Measurements from ENCODE around the gene TFAP2C. TPM values are rescaled to one million over a fixed set of nuclear protein-coding genes. Genes with fewer than 3 reads are reported as not detected.
"Not testable (repeated sequence)": the region's sequence is repeated elsewhere in the genome, so short reads cannot be mapped to it uniquely, and the experiment has no call there.

The TFAP2C gene
- total RNA-seq, 1 donor from 2014 or later: not detected

DNA sequence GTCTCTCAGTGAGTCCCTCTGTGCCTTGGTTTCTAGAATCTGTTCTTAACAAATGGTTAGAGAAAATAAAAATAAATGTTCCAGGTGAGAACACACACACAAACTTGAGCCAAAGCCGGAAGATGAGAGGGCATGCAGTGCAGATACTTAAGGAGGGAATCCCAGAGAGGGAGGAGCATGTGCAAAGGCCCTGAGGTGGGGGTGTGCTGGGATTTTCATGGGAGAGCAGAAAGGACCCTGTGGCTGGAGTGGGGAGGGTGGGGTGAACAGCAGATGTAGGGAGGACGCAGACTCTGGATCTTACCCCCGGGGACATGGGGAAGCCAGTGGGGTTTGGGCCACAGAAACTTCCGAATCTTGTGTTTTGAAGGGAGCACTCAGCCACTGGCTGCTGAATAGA is 17.5 kb downstream of the TFAP2C start:
- Mint-ChIP-seq H3K36me3 (ENCODE audit: low read depth) (no peaks in the 10 kb centered on the region), H3K27ac (no peak overlapping the region), H3K4me1 (no peaks in the 10 kb centered on the region), H3K27me3 (peaks cover 2% of the 10 kb centered on the region), H3K9me3 (no peaks in the 10 kb centered on the region), H3K4me3 (no peak overlapping the region)
- no peak for DNase-seq
- intact Hi-C loops (cut with micrococcal nuclease): no loop called here

DNA sequence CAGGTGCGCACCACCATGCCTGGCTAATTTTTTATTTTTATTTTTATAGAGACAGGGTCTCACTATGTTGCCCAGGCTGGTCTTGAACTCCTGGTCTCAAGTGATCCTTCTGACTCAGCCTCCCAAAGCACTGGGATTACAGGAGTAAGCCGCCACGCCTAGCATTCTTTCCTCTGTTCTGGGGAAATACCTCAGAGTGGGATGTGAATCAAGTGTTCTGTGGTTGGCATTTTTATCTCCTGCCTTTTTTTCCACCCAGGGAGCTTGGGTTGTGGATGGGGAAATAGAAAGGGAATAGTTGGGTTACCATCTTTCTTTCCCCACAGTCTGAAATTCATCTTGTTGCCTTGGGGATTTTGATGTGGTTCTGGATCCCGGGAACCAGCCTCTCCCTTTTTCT is 24.1 kb downstream of the TFAP2C start:
- Mint-ChIP-seq H3K9me3 (no peaks in the 10 kb centered on the region), H3K27ac (no peak overlapping the region), H3K27me3 (peaks cover 5% of the 10 kb centered on the region), H3K4me3 (no peak overlapping the region), H3K36me3 (ENCODE audit: low read depth) (no peaks in the 10 kb centered on the region), H3K4me1 (no peaks in the 10 kb centered on the region)
- no peak for DNase-seq
- intact Hi-C loops (cut with micrococcal nuclease): no loop called here

DNA sequence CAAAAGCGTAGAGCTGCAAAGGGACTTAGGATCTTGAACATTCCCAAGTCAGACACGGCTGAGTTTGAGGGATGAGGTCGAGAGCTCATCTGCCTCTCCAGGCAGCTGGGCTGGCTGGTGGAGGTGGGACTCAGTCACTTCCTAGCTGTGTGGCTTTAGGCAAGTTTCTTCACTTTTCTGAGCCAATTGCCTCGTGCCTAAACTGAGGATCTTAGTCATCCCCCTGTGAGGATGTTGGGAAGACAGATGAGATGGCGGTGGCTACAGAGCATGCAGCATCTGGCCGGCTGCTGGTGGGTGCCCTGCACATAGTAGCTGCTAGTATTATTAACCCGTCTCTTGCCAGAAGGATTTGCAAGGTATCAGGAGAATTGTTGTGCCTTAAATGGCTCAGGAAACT is 27.5 kb downstream of the TFAP2C start:
- intact Hi-C loops (cut with micrococcal nuclease): no loop called here
- DNase-seq: no peak
- Mint-ChIP-seq H3K4me1 (no peaks in the 10 kb centered on the region), H3K27ac (no peak overlapping the region), H3K27me3 (peaks cover 5% of the 10 kb centered on the region), H3K4me3 (no peak overlapping the region), H3K36me3 (ENCODE audit: low read depth) (no peaks in the 10 kb centered on the region), H3K9me3 (no peaks in the 10 kb centered on the region)

DNA sequence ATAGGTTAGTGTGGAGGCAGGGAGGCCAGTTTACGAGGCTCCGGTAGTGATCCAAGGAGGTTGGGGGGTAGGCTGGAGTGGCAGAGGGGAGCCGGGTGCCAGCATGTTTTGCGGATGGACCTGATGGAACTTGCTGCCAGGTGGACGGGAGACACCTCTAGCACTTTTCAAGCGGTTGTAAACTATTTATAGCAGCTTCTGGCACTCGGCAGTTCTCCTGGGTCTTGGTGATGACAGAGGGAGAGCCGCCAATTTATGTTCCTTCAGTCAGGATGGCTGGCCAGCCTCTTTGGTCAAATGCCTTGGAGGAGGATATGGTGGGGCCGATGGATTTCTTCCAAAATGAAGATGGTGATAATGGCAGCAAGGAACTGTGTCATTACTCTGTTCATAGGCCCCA is 28.8 kb downstream of the TFAP2C start:
- Mint-ChIP-seq H3K4me3 (no peak overlapping the region), H3K9me3 (no peaks in the 10 kb centered on the region), H3K27ac (no peak overlapping the region), H3K36me3 (ENCODE audit: low read depth) (no peaks in the 10 kb centered on the region), H3K27me3 (peaks cover 5% of the 10 kb centered on the region), H3K4me1 (no peaks in the 10 kb centered on the region)
- no peak for DNase-seq
- intact Hi-C loops (cut with micrococcal nuclease): no loop called here

DNA sequence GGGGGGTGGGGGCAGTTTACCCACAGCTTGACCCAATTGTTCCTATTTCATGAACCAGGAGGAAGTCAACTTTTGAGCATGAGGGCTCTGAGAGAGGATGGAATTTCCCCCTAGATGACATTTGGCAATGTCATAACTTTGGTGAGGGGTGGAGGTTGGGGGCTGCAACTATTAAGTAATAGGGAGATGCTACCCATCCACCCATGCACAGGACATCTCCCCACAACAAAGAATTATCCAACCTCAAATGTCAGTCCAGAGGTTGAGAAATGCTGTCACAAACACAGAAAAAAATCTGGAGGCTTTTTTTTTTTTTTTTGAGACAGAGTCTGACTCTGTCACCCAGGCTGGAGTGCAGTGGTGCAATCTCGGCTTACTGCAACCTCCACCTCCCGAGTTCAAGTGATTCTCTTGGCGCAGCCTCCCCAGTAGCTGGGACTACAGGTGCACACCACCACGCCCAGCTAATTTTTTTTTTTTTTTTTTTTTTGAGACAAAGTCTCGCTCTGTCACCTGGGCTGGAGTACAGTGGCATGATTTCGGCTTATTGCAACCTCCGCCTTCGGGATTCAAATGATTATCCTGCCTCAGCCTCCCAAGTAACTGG is 29.3 kb downstream of the TFAP2C start:
- H3K27ac Mint-ChIP-seq; DNase-seq; H3K27me3 Mint-ChIP-seq; H3K4me1 Mint-ChIP-seq; intact Hi-C loops (cut with micrococcal nuclease); H3K9me3 Mint-ChIP-seq; H3K4me3 Mint-ChIP-seq; H3K36me3 Mint-ChIP-seq (ENCODE audit: low read depth): not testable (repeated sequence)

DNA sequence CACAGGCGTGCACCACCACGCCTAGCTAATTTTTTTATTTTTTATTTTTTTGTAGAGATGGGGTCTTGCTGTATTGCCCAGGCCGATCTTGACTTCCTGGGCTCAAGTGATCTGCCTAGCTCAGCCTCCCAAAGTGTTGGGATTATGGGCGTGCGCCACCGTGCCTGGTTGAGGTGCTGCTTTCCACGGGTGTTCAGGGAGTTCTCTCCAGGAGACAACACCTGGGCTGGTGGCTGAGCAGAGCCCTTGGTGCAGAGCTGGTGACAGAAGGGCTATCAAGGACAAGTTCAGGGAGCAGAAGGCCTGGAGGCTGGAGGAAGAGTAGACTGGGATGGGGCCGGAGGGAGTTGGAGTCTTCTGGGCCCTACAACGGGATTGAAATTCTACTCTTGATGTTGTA is 34.6 kb downstream of the TFAP2C start:
- Mint-ChIP-seq H3K36me3 (ENCODE audit: low read depth) (no peaks in the 10 kb centered on the region), H3K9me3 (no peaks in the 10 kb centered on the region), H3K27me3 (no peaks in the 10 kb centered on the region), H3K4me3 (no peak overlapping the region), H3K4me1 (no peaks in the 10 kb centered on the region), H3K27ac (no peak overlapping the region)
- no peak for DNase-seq
- intact Hi-C loops (cut with micrococcal nuclease): no loop called here

DNA sequence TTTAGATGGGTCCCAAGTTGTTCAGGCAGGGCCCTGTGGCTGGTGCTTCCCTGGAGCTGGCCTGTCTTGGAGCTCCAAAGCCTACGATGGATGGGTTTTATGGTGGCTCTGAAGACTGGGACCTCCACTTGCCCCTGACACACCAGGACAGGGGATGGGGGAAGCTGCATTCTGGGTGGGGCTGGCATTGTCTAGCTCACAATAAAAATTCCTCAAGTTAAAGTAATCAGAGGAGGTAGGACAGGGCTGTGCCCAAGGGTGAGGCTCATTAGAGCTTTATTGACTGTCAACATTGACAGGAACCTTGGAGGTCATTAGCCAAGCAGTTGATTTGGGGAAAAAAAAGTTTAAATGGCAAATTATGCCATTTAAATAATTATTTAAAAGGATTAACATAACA is 35.7 kb downstream of the TFAP2C start:
- Mint-ChIP-seq H3K27ac (no peak overlapping the region), H3K4me1 (no peaks in the 10 kb centered on the region)

DNA sequence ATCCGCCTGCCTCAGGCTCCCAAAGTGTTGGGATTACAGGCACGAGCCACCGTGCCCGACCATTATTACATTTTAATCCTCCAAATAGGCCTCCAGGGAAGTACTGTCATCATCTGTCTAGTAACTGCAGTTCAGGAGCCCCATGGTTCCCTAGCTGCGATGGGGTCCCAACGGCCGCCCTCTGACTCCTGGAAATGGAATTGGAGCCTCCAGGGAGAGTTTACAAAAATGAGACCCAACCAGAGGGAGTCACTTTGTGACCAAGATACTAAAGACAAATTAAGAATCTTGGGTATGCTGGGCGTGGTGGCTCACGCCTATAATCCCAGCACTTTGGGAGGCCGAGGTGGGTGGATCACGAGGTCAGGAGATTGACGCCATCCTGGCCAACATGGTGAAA is 36.7 kb downstream of the TFAP2C start:
- no peak overlapping the region for H3K4me3 Mint-ChIP-seq
- no peak overlapping the region for H3K27ac Mint-ChIP-seq
- no peaks in the 10 kb centered on the region for H3K9me3 Mint-ChIP-seq
- no peaks in the 10 kb centered on the region for H3K4me1 Mint-ChIP-seq
- no peaks in the 10 kb centered on the region for H3K36me3 Mint-ChIP-seq (ENCODE audit: low read depth)
- intact Hi-C loops (cut with micrococcal nuclease): no loop called here
- no peak for DNase-seq
- H3K27me3 Mint-ChIP-seq: no peaks in the 10 kb centered on the region

More for the DNA sequence above, 35.7 kb downstream of the TFAP2C start:
- H3K27me3 Mint-ChIP-seq: no peaks in the 10 kb centered on the region
- no peaks in the 10 kb centered on the region for H3K9me3 Mint-ChIP-seq
- H3K4me3 Mint-ChIP-seq: no peak overlapping the region
- H3K36me3 Mint-ChIP-seq (ENCODE audit: low read depth): no peaks in the 10 kb centered on the region
- intact Hi-C loops (cut with micrococcal nuclease): no loop called here
- DNase-seq: no peak

DNA sequence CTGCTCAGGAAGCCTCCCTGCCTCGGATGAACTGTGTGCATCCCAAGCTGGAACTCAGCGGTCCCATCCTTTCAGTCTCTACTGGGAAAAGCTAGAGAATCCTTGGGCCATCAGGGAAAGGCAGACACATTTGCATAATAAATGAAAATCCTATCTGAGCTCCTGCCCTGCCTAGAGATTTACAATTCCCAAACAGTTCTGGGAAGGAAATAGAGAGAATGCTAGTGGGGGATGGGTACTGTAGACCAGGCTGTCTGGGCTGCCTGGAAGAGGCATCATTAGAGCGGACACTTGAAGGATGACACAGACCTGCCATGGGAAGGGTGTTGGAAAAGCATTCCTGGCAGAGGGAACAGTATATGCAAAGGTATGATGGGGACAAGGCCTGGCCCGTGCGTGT is 44.3 kb downstream of the TFAP2C start:
- H3K27ac Mint-ChIP-seq: no peak overlapping the region
- H3K4me3 Mint-ChIP-seq: no peak overlapping the region
- no peak for DNase-seq
- no peaks in the 10 kb centered on the region for H3K4me1 Mint-ChIP-seq
- no peaks in the 10 kb centered on the region for H3K27me3 Mint-ChIP-seq
- H3K9me3 Mint-ChIP-seq: no peaks in the 10 kb centered on the region
- H3K36me3 Mint-ChIP-seq (ENCODE audit: low read depth): no peaks in the 10 kb centered on the region
- intact Hi-C loops (cut with micrococcal nuclease): no loop called here

DNA sequence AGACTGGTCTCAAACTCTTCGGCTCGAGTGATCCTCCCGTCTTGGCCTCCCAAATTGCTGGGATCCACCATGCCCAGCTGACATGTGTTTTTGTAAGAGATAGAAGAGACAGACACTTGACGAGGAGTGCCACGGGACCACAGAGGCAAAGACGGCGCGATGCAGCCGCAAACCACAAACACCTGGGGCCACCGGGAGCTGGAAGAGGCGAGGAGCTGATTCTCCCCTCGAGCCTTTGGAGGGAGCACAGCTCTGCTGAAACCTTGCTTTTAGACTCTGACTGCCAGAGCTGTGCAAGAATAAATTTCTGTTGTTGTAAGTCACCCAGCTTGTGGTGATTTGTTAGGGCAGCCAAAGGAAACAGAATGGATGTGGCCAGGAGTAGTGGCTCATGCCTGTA is 46.9 kb downstream of the TFAP2C start:
- intact Hi-C loops (cut with micrococcal nuclease): no loop called here
- Mint-ChIP-seq H3K36me3 (ENCODE audit: low read depth) (no peaks in the 10 kb centered on the region), H3K9me3 (no peaks in the 10 kb centered on the region), H3K27ac (no peak overlapping the region), H3K4me1 (no peaks in the 10 kb centered on the region), H3K27me3 (no peaks in the 10 kb centered on the region), H3K4me3 (no peak overlapping the region)
- no peak for DNase-seq

DNA sequence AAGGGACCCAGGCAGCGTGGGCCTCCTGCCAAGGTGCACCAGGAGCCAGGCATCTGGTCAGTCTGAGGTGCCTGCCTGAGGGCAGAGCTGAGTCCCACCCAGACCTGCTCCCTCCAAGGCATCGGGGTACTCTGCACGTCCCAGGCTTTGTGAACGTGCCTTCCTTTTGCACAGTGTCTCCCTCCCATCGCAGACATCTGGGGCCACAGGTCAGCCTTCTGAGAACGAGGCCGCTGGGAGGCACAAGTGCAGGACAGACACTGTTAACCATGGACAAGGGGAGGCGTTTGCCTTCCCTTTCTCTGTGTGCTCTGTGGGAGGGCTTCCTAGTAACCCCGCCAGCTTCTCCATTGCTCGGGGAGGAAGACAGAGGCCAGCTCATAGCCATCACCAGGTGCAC is 47.6 kb downstream of the TFAP2C start:
- intact Hi-C loops (cut with micrococcal nuclease): no loop called here
- Mint-ChIP-seq H3K9me3 (no peaks in the 10 kb centered on the region), H3K27ac (no peak overlapping the region), H3K36me3 (ENCODE audit: low read depth) (no peaks in the 10 kb centered on the region), H3K4me1 (no peaks in the 10 kb centered on the region), H3K4me3 (no peak overlapping the region), H3K27me3 (no peaks in the 10 kb centered on the region)
- DNase-seq: no peak

DNA sequence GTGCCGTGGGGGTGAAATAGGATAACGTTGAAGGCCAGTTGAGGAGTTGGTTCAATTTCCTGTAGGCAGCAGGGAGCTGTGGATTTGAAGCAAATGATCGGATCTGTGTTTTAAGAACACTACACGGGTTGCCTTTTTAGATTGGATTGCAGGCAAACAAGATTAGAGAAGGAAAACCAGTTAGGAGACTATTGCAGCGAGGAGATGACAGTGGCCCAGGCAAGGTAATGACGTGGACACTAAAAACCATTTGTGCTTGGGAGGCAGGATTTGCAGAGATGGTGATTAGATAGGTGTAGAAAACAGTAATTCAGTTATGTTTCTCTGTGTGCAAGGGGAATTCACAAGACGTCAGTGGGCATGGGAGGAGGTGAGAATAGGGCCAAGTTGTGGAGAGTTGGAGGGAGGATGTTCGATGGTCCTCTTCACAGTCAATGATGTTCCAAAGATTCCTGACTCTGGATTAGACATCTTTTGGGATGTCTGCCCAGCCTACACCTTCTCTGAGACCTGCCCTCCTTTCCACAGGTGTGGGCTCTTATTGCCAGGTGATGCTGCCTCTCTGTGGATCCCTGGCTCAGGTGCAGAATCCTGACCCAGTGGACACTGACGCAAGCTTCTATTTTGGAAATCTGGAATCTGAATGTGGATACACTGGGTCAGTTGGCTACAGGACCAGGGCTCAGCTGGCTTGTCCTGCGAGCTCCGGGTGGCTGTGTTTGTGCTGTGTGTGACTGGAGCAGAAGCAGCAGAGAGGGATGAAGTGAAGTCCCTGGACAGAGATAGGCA is 54.2 kb downstream of the TFAP2C start:
- peaks cover 5% of the 10 kb centered on the region for H3K27me3 Mint-ChIP-seq
- no peak overlapping the region for H3K4me3 Mint-ChIP-seq
- intact Hi-C loops (cut with micrococcal nuclease): no loop called here
- no peaks in the 10 kb centered on the region for H3K4me1 Mint-ChIP-seq
- H3K27ac Mint-ChIP-seq: no peak overlapping the region
- no peaks in the 10 kb centered on the region for H3K36me3 Mint-ChIP-seq (ENCODE audit: low read depth)
- no peaks in the 10 kb centered on the region for H3K9me3 Mint-ChIP-seq
- no peak for DNase-seq

DNA sequence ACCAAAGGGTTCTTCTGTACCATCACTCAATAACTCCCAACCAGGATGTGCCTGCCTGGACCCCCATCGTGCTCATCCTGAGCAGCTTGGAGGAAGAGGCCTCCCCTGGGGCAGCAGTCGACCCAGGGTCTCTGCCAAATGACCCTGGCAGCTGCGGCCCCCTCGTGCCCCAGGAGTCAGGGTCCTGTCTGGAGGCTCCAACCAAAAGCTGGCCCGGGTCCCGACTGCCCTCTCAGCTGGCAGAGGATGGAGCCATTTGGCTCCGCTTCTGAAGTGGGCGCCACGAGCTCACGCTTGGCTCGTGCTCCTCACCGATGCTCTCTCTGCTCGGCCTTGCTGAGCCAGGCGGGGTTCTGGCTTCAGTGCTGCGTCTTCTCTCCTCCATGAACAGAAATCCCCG is 56.8 kb downstream of the TFAP2C start:
- Mint-ChIP-seq H3K4me3 (no peak overlapping the region), H3K4me1 (no peaks in the 10 kb centered on the region), H3K9me3 (no peaks in the 10 kb centered on the region), H3K27me3 (peaks cover 5% of the 10 kb centered on the region), H3K27ac (no peak overlapping the region), H3K36me3 (ENCODE audit: low read depth) (no peaks in the 10 kb centered on the region)
- no peak for DNase-seq
- intact Hi-C loops (cut with micrococcal nuclease): no loop called here

DNA sequence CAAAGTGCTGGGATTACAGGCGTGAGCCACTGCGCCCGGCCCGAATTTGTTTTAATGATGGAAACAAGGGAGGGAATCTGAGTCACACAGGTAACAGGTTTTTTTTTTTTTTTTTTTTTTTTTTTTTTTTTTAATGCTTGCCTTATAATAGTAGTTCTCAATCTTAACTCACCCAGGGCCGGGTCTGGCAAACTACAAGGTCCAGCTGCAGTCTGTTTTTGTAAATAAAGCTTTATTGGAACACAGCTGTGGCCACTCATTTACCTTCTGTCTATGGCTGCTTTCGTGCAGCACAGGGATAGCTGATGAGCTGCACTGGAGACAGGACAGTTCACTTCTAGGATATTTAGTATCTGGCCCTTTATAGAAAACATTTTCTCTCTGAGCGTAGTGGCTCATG is 58.0 kb downstream of the TFAP2C start:
- Mint-ChIP-seq H3K27me3 (peaks cover 5% of the 10 kb centered on the region), H3K36me3 (ENCODE audit: low read depth) (no peaks in the 10 kb centered on the region), H3K4me3 (no peak overlapping the region), H3K9me3 (no peaks in the 10 kb centered on the region), H3K4me1 (no peaks in the 10 kb centered on the region), H3K27ac (no peak overlapping the region)
- DNase-seq: no peak
- intact Hi-C loops (cut with micrococcal nuclease): no loop called here

DNA sequence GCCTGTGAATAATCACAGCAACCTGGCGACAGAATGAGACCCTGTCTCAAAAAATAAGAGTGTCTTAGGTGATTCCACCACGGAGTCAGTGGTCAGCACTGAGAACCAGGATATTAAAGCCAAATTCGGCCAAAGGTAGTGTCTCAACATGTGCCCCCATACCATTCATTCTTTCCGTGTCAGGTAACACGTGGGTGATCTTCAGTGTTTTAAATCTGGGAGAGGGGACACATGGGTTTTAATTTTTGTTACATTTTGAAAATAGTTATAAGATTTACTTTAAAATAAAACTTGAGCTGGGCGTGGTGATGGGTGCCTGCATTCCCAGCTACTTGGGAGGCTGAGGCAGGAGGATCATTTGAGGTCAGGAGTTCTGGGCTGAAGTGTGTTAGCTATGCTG is 59.0 kb downstream of the TFAP2C start:
- Mint-ChIP-seq H3K4me1 (no peaks in the 10 kb centered on the region), H3K9me3 (no peaks in the 10 kb centered on the region), H3K27ac (no peak overlapping the region), H3K4me3 (no peak overlapping the region), H3K36me3 (ENCODE audit: low read depth) (no peaks in the 10 kb centered on the region), H3K27me3 (peaks cover 1% of the 10 kb centered on the region)
- DNase-seq: no peak
- intact Hi-C loops (cut with micrococcal nuclease): no loop called here
